Heart left ventricle (tissue), 13 donors: ENCODE measurements around the gene CTTN.

Experiments
- CTCF ChIP-seq, 12 donors: fragments of 200-600 bp; sonication (generic) in 4 of 12; IDR thresholded peaks; one replicate each; pipeline versions ENCODE4 v1.5.0 to v1.8.0; 2018 to 2022; ENCODE audit warnings: antibody characterized with exemption in 12 of 12, mild to moderate bottlenecking in 5 of 12
- POLR2A ChIP-seq, 2 donors: fragments of 450-650 bp; IDR thresholded peaks; one replicate each; pipeline ENCODE4 v1.6.1; 2017; ENCODE audit warnings: antibody characterized with exemption in 2 of 2, mild to moderate bottlenecking in 2 of 2, moderate library complexity in 2 of 2
- donor health status: ischemic (EF 13 %, LVEDD 7.1; RV severe dilation, severe dysfunction).
- donor health status: DM: no; HTN: yes; CAD: no.
- donor health status: DM: no; HTN: no; CAD: no.
- donor health status: ischemic (EF 25% LVEDD 6.9; RV normal size, moderate dysfunction).
- donor health status: ischemic (EF 25% LVEDD 5.7; RV mildly dilated, moderate dysfunction).
- donor health status: ischemic (EF 35%, LVEDD 5.7; RV mildly dilated, moderate dysfunction).
- donor health status: nonischemic (EF 11% LVEDD 7.7; RV severe dilation, severe dysfunction).
- donor health status: DM: yes; HTN: yes; CAD: no.
- donor health status: PGD.
- donor health status: ischemic (EF 29% LVEDD 5.4; RV normal size, mild dysfunction).
- donor health status: nonischemic (EF 23%, LVEDD 6.1; RV moderate dilation, normal function).

- no peak for TF ChIP-seq CTCF (IDR thresholded peaks at IDR 0.05)
- no peak for TF ChIP-seq POLR2A (IDR thresholded peaks at IDR 0.05)
Measured at GRCh38 chr11:70437111-70437784, 38.9 kb downstream of the CTTN start.
